GM18858 (cell line): ENCODE data around the gene RFX2.
"Not testable (repeated sequence)": the region's sequence is repeated elsewhere in the genome, so short reads cannot be mapped to it uniquely, and the experiment has no call there.

ENCODE experiments used
- ATAC-seq: cut with Tn5 transposase; IDR thresholded peaks from one replicate; pipeline ENCODE4 v1.9.1; 2021; ENCODE audit not compliant: unreplicated experiment

The RFX2 gene

GRCh38 chr19:5974721-5975387 lies 135.4 kb downstream of the RFX2 start:
- ATAC-seq: no peak

GRCh38 chr19:5973867-5974635 lies 136.2 kb downstream of the RFX2 start:
- ATAC-seq: no peak

- no peak for ATAC-seq
Observed at GRCh38 chr19:5973376-5973775, 136.9 kb downstream of the RFX2 start.

GRCh38 chr19:5972355-5972731 lies 138.0 kb downstream of the RFX2 start:
- ATAC-seq: no peak

- no peak for ATAC-seq
Observed at GRCh38 chr19:5971714-5972354, 138.5 kb downstream of the RFX2 start.

GRCh38 chr19:5969476-5969875 lies 140.8 kb downstream of the RFX2 start:
- ATAC-seq: no peak

- no peak for ATAC-seq
Observed at GRCh38 chr19:5968431-5969373, 141.6 kb downstream of the RFX2 start.

GRCh38 chr19:5967994-5968430 lies 142.3 kb downstream of the RFX2 start:
- no peak for ATAC-seq

GRCh38 chr19:5967571-5967970 lies 142.7 kb downstream of the RFX2 start:
- no peak for ATAC-seq

GRCh38 chr19:5966941-5967340 lies 143.4 kb downstream of the RFX2 start:
- no peak for ATAC-seq

- ATAC-seq: no peak
Observed at GRCh38 chr19:5966215-5966614, 144.1 kb downstream of the RFX2 start.

- ATAC-seq: no peak
Observed at GRCh38 chr19:5964816-5965565, 145.3 kb downstream of the RFX2 start.

- ATAC-seq: no peak
Observed at GRCh38 chr19:5963855-5964254, 146.4 kb downstream of the RFX2 start.

- ATAC-seq: not testable (repeated sequence)
Observed at GRCh38 chr19:5963259-5963658, 147.0 kb downstream of the RFX2 start.

- ATAC-seq: no peak
Observed at GRCh38 chr19:5961969-5962945, 148.0 kb downstream of the RFX2 start.

GRCh38 chr19:5961641-5961968 lies 148.7 kb downstream of the RFX2 start:
- ATAC-seq: not testable (repeated sequence)

- no peak for ATAC-seq
Observed at GRCh38 chr19:5960005-5961001, 150.0 kb downstream of the RFX2 start.
